ENCODE measurements around the gene INSC.

GRCh38 chr11:15157181-15157580 lies 42.5 kb downstream of the INSC start:
- TF ChIP-seq CTCF (conservative IDR thresholded peaks at IDR 0.05; ENCODE audit: low read depth, low read length) (no peak), EZH2 (IDR thresholded peaks at IDR 0.05; ENCODE audit: low read length, unreplicated experiment) (no peak)
